SK-N-SH treated with all-trans-retinoic acid at 6 μM for 48 hours (cell line): Measurements from ENCODE around the gene CAMKK2.

Experiments
- ATAC-seq: fragments of 200-7000 bp; cut with Tn5 transposase; 3 replicates; pipeline ENCODE4 v1.9.1; 2020; ENCODE audit warnings: mild to moderate bottlenecking, moderate library complexity
- ARNTL ChIP-seq: fragments of 450-650 bp; formaldehyde crosslinking; IDR thresholded peaks from 2 replicates; pipeline ENCODE4 v1.5.0; 2020; ENCODE audit warnings: low read depth, mild to moderate bottlenecking, moderate library complexity, borderline replicate concordance
- CREB5 ChIP-seq: fragments of 250-450 bp; sonication (Bioruptor Pico); IDR thresholded peaks from 2 replicates; pipeline ENCODE4 v1.5.1; 2020; ENCODE audit warnings: low read depth, mild to moderate bottlenecking, moderate library complexity
- CSDC2 ChIP-seq: fragments of 250-450 bp; sonication (Bioruptor Pico); IDR thresholded peaks from 2 replicates; pipeline ENCODE4 v1.5.0; 2020; ENCODE audit warnings: mild to moderate bottlenecking, moderate library complexity
- ESRRG ChIP-seq: fragments of 250-450 bp; sonication (Bioruptor Pico); IDR thresholded peaks from 2 replicates; pipeline ENCODE4 v1.6.1; 2021; ENCODE audit warnings: mild to moderate bottlenecking
- GLIS3 ChIP-seq: fragments of 250-450 bp; sonication (Bioruptor Pico); IDR thresholded peaks from 2 replicates; pipeline ENCODE4 v1.5.0; 2020; ENCODE audit warnings: mild to moderate bottlenecking, moderate library complexity
- ISL1 ChIP-seq: fragments of 250-450 bp; sonication (Bioruptor Pico); IDR thresholded peaks from 2 replicates; pipeline ENCODE4 v2.1.2; 2022; ENCODE audit warnings: mild to moderate bottlenecking, moderate library complexity
- OSR1 ChIP-seq: fragments of 250-450 bp; sonication (Bioruptor Pico); IDR thresholded peaks from 2 replicates; pipeline ENCODE4 v1.8.0; 2022; ENCODE audit warnings: moderate library complexity, mild to moderate bottlenecking, inconsistent platforms
- PATZ1 ChIP-seq: fragments of 250-450 bp; sonication (Bioruptor Pico); IDR thresholded peaks from 2 replicates; pipeline ENCODE4 v1.8.0; 2020; ENCODE audit warnings: mild to moderate bottlenecking, moderate library complexity, borderline replicate concordance
- POU6F1 ChIP-seq: fragments of 250-450 bp; sonication (Bioruptor Pico); IDR thresholded peaks from 2 replicates; pipeline ENCODE4 v1.8.0; 2021; ENCODE audit warnings: low read depth, mild to moderate bottlenecking, moderate library complexity, borderline replicate concordance
- SNAI2 ChIP-seq: fragments of 250-450 bp; sonication (Bioruptor Pico); IDR thresholded peaks from 2 replicates; pipeline ENCODE4 v1.5.0; 2020; ENCODE audit warnings: mild to moderate bottlenecking, moderate library complexity
- TSHZ2 ChIP-seq: fragments of 250-450 bp; sonication (Bioruptor Pico); IDR thresholded peaks from 2 replicates; pipeline ENCODE4 v1.5.0; 2020; ENCODE audit warnings: mild to moderate bottlenecking, moderate library complexity
- ZFP3 ChIP-seq: fragments of 250-450 bp; sonication (Bioruptor Pico); IDR thresholded peaks from 2 replicates; pipeline ENCODE4 v1.5.0; 2020; ENCODE audit warnings: mild to moderate bottlenecking, moderate library complexity
- ZFP30 ChIP-seq: fragments of 450-650 bp; formaldehyde crosslinking; IDR thresholded peaks from 2 replicates; pipeline ENCODE4 v1.5.0; 2022; ENCODE audit warnings: mild to moderate bottlenecking, moderate library complexity
- ZNF565 ChIP-seq: fragments of 450-650 bp; formaldehyde crosslinking; conservative IDR thresholded peaks from 2 replicates; pipeline ENCODE4 v1.5.0; 2020; ENCODE audit warnings: low read depth, mild to moderate bottlenecking, moderate library complexity
- ZNF8 ChIP-seq: fragments of 450-650 bp; formaldehyde crosslinking; IDR thresholded peaks from 2 replicates; pipeline ENCODE4 v1.5.0; 2020; ENCODE audit warnings: mild to moderate bottlenecking, moderate library complexity

The CAMKK2 gene

GRCh38 chr12:121295116-121295745, 1.3 kb downstream of the CAMKK2 start (continued):
- no peak for TF ChIP-seq PATZ1
- no peak for TF ChIP-seq GLIS3 (CRISPR knock-in tag)
- no peak for TF ChIP-seq OSR1 (CRISPR knock-in tag)
- TF ChIP-seq SNAI2: no peak
- no peak for TF ChIP-seq ZFP30 (CRISPR knock-in tag)
- no peak for TF ChIP-seq TSHZ2 (CRISPR knock-in tag)
- no peak for TF ChIP-seq POU6F1 (CRISPR knock-in tag)
- no peak for TF ChIP-seq ESRRG (CRISPR knock-in tag)

- ATAC-seq: no peak
- TF ChIP-seq POU6F1 (CRISPR knock-in tag) (no peak), CSDC2 (no peak), OSR1 (CRISPR knock-in tag) (no peak), ZNF565 (no peak), GLIS3 (CRISPR knock-in tag) (no peak), PATZ1 (no peak), ZFP3 (CRISPR knock-in tag) (no peak), ISL1 (no peak), ESRRG (CRISPR knock-in tag) (no peak), TSHZ2 (CRISPR knock-in tag) (no peak), ZFP30 (CRISPR knock-in tag) (no peak), ZNF8 (CRISPR knock-in tag) (no peak), CREB5 (CRISPR knock-in tag) (no peak), ARNTL (CRISPR knock-in tag) (no peak)
Measured at GRCh38 chr12:121294151-121294889, 2.2 kb downstream of the CAMKK2 start.
